NCI-H774 (cell line): ENCODE measurements around the gene DYRK1A.

Source experiments
- DNase-seq: peaks from one replicate; lab custom pipeline; 2025; lab: John Stamatoyannopoulos, UW

DYRK1A gene

DNA sequence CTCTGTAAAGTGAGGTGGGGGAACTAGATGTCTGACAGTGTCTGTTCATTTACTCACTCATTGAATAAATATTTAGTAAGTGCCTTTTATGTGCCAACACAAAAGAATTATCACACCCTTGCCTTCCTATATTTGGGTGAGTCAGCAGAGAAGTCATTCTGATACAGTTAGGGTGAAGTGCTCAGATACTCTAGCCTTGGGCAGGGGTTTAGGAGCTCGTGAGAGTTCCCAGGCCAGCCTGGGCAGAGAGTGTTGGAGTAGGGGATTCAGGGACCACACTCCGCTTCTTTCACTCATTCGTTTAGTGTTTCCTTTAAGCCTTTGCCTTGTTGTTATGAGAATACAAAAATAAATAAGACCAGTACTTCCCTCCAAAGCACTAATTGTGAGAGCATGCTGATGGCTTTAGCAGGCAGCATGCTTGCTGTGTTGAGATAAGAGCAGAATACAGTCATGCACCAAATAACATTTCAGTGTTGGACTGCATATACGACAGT lies 83.9 kb downstream of the DYRK1A start:
- DNase-seq = peak; percentile 4

DNA sequence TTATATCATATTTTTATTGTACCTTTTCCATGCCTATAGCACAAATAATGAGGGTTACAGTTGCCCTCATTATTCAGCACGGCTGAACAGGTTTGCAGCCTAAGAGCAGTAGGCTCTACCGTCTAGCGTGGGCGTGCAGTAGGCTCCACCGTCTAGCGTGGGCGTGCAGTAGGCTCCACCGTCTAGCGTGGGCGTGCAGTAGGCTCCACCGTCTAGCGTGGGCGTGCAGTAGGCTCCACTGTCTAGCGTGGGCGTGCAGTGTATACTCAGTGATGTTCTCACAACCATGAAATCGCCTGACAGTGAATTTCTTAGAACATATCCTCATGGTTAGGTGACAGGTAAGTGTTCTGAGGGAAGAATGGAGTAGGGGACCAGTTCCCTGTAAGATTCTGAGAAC lies 84.9 kb downstream of the DYRK1A start:
- DNase-seq = no peak

DNA sequence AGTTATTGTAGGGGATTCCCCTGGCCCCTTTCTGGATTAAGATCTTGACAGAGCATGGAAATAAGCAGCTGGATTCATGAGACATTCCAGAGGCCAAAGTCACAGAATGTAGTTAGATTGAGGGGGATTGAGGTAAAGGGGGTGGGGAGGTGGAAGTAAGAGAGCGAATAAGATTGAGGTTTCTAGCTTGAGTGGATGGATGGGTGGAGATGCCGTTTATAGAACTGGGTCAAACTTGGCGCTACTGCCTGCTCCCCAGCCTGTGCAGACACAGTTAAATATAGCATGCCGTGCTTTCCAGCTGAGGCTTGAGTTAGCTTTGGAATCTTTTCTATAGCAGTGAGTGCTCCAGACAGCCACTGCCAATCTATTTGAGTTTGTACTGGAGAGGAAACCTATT lies 85.7 kb downstream of the DYRK1A start:
- no peak for DNase-seq

DNA sequence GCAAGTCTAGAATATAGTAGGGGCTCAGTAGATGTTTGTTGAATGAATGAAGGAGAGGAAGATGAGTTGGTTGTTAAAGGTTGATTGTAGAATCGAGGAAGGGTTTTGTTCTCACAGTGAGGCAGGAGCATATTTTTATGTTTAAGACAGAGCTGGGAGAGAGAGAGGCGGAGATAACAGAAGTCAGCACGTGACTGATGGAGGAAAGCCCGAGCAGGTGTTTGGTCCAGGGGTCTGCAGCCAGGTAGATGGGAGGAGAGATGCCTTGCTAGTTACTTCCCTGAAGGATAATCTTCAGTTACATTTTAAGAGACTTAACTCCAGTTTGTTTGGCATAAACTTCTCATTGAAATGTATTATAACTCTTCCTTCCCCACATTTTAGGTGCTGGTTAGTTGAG lies 86.8 kb downstream of the DYRK1A start:
- no peak for DNase-seq

DNA sequence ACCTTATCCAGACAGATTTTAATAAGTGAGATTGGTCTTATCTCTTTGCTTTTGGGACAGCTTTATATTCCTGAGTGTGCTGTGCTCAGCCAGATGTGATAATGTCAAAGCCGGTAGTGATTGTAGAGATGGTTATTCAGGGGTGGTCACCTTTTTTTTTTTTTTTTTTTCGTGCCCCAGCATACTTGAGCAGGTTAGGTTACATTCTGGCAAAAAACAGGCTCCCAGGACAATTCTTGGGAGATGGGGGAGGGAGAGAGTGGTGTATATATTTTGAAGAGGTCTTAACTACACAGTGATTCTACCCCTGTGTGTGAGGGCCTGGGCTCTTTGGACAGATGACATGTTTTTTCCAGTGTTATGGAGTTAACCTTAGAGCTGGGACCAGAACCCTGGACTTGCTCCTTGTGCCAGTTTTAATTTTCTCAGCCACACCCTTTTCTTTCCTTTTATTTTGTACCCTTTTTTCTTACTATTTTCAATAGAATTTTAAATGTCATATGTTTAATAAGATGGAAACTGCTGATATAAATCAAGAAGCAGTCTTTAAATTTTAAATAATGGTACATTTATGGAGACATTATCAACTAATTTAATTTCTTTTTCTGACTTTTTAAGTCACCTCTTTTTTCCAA lies 88.4 kb downstream of the DYRK1A start:
- no peak for DNase-seq

DNA sequence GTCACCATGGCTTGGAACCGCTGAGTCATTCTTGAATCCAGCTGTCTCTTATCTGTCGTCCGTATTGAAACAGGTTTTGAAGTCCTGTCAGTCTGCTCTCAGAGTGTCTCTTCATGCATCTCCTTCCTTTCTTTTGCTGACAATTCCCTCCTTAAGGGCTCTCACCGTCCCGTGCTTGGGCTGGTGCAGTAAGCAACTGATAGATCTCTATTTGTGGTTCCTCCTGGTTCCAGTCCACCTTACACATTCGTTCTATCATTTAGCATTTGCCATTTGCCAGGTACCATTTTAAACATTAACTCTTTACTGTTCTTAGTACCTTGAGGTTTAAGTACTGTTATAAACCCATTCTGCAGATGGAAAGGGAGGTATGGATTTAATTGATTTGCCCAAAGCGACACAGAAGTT lies 88.9 kb downstream of the DYRK1A start:
- no peak for DNase-seq

DNA sequence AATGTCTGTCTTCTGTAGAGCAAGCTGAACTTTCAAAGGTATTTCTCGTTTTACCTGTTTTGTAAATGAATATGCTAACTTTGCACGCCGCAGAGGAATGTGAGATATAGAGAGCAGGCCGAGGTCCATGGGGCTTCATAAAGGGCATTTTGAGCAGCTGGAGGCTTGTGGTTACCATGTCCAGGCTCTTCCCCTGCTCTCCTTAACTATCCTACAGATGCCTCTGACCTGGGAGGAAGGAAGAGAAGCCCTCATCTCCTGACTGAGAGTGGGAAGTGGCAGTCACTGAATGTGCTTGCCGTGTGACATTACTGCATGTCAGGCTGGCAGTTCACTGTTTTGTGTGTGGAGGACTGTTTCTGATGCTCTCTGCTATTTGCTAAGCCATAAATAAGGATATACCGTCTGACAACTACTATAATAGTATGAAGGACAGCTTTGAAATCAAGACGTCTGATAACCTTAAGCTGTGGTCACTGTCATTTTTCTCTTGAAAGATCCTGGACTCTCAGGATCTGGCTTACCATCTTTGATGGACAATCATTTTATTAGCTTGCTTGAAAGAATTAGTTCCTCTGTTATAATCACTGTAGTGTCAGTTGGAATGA lies 92.2 kb downstream of the DYRK1A start:
- no peak for DNase-seq

DNA sequence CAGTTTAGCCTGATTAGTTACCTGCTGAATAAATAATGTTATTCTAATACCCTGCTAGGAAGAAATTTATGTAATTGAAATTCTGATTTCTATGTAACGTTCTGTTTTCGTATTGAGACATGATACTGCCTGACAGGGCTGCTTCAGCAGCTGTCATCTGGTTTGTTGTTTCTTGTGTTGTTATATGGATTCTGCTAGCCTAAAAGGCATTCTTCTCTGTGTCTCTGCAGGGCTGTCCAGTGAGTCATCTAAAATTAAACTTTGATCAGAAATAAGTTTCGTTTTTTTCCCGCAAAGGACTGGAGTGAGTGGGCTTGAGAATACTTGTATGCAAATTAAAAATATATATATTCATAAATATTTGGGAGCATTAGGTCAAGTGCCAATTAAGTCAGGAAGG lies 93.0 kb downstream of the DYRK1A start:
- no peak for DNase-seq

DNA sequence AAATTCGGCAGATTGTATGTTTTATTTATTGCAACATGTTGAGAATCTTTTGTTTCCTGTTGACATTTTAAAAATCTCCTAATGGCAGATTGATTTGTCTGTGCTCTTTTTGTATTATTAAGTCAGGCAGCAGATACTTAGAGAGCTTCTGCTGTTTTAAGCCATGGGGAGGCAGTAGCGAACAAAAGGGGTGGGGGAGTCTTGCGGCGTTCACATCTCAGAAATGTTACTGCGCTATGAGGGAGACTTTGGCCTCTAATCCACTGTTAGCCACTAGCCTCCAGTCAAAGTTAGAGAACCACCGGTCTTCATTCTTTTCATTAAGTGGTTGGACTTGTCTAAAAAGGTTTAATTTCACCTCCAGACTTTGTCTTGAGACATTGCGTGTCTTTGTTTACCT lies 93.6 kb downstream of the DYRK1A start:
- no peak for DNase-seq

DNA sequence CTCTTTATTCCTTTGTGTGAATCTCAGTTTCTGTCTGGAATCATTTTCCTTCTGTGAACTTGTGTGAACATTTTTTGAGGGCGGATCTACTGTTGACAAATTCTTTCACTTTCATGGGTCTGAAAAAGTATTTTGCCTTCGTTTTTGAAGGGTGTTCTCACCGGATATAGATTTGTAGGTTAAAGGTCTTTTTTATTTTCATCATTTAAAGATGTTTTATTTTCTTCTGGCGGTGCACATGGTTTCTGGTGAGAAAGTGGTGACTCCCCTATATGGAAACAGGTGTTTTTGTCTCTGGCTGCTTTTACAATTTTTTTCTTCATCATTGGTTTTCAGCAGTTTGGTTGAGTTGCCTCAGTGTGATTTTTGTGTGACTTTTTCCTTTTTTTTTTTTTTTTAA lies 94.9 kb downstream of the DYRK1A start:
- no peak for DNase-seq

DNA sequence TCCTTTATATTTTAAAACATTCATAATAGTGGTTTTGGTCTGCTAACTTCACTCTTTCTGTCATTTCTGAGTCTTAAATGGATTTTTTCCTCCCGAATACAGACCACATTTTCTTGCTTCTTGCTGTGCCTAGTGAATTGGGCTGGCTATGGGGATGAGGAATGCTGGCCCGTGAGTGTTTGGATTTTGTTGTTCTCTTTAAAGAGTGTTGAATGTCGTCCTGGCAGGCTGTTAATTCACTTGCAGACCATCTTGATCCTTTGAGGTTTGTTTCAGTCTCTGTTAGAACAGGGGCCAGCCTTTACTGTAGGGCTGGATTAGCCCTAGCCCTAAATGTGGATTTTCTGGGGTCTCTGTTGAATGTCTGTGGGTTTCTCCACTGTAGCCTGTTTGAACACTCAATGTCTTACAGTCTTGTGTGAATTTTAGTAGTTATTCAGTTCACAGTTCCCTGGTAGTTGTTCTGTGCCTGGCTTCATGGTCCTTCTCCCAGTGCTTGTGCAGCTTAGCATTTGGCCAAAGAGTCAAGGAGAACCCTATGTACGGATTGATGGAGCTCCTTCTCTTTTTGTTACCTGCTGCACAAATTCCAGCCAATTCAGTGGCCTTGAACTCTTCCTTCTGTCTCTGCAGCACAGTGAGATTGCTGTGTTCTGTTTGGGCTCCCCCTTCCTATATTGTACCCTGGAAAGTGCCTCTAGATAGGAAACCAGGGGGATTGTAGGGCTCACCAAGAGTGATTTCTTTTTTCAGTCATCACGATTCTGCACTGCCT lies 95.7 kb downstream of the DYRK1A start:
- DNase-seq = no peak

DNA sequence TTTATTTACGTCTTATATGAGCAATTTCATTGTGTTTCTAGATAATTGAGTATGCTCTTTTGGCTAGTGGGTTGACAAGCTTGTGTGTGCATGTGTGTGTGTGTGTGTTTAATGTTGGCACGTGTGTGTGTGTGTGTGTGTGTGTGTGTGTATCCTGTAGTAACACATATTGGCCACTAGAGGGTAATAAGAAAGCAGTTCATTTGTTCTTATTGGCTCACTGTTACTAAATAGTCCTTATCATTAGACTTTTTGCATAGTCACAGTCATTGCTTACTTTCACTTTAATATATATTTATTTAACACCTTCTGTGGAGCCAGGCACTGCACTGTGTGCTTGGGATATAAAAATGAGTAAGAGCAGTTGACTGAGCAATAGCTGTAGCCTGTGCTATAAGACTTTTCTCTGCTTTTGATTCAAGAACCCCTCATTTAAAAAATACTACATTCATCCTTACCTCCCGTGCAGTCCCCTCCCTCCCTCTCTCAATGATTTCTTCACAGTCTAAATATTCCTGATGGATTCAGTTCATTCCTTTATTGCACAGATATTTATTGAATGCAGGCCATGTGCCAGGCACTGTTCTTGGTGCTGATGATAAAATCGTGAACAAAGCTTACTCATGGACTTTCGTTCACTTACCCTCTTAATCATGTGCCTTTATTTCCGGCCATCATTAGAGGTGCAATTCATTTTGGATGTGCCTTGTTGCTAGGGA lies 96.7 kb downstream of the DYRK1A start:
- peak; percentile 45 for DNase-seq

DNA sequence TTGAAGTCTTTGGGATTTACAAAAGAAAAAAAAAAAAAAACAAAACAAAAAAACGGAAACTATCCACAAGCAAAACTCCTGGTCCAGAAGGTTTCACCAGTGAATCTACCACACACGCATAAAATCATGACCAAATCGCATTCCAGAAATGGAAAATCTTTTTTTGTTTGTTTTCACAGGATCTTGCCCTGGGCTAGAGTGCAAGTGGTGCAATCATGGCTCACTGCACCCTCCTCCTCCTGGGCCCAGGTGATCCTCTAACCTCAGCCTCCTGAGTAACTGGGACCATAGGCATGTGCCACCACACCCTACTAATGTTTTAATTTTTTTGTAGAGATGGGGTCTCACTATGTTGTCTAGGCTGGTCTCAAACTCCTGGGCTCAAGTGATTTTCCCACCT lies 100.5 kb downstream of the DYRK1A start:
- no peak for DNase-seq

DNA sequence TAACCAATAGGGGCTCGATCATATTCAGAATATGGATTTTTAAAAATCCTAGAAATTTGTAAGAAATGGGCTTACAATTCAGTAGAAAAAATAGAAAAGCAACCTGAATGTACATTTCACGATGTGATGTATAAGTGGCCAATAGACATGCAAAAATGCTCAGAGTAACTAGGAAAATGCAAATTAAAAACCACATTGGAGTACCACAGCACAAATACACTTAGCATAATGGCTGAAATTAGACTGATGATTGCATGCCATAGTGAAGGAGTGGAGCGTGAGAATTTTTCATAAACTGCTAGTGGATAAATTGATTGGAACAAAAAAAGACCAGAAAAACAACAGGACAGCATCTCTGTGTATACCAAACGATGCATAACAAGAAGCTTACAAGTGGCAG lies 102.3 kb downstream of the DYRK1A start:
- no peak for DNase-seq

DNA sequence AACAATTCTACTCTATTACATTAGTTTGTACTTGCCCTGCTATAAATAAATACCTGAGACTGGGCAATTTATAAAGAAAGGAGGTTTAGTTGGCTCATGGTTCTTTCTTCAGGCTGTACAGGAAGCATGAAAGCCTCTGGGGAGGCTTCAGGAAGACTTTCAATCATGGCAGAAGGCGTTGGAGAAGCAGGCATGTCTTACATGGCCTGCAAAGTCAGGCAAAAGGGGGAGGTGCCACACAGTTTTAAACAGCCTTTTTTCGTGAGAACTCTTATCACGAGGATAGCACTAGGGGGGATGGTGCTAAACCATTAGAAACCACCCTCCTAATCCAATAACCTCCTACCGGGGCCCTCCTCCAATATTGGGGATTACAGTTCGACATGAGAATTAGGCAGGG lies 102.9 kb downstream of the DYRK1A start:
- DNase-seq = no peak

DNA sequence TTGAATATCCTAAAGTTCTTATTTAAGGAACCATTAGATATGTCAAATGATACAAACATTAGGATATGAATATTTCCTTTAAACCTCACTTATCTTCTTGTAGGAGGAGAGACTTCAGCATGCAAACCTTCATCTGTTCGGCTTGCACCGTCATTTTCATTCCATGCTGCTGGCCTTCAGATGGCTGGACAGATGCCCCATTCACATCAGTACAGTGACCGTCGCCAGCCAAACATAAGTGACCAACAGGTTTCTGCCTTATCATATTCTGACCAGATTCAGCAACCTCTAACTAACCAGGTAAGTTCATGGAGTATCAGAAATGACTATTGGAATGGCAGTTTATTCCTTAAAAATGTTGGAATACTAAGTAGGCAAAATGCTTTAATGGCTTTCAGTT lies 106.0 kb downstream of the DYRK1A start:
- DNase-seq = no peak

DNA sequence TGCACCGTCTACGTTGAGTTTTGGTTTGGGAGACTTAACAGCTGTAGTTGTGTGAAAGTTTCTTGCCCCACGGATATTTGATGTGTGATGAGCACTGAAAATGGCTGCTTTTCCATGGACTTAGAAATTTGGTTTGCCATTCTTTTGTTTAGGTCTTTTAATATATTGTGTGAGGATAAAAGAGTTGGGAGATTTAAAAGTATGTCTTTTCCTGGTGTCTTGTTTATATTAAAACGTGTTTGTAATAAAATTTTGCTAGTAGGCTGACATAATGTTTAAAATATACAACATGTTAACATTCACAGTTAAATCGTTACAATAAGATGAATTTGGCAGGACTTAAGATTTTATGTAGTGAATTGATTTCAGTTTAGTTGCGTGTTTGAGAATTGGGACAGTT lies 106.9 kb downstream of the DYRK1A start:
- no peak for DNase-seq

DNA sequence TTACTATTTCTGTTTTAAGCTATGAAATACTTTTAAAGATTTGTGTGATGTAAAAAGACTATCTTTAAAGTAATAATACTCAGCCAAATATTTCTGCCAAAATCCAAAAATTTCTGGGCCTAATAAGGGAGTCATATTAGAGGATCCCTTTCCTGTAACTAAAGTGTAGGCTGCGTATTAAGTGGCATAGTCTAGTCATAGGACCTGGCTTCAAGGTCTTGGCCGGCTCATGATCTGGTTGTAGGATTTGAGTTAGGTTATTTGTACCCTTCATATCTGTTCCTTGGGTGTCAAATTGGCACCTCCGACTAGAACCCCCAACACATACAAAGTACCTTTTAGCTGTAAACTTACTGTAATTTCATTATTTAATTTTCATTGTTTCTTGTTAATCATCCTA lies 107.8 kb downstream of the DYRK1A start:
- DNase-seq = no peak

DNA sequence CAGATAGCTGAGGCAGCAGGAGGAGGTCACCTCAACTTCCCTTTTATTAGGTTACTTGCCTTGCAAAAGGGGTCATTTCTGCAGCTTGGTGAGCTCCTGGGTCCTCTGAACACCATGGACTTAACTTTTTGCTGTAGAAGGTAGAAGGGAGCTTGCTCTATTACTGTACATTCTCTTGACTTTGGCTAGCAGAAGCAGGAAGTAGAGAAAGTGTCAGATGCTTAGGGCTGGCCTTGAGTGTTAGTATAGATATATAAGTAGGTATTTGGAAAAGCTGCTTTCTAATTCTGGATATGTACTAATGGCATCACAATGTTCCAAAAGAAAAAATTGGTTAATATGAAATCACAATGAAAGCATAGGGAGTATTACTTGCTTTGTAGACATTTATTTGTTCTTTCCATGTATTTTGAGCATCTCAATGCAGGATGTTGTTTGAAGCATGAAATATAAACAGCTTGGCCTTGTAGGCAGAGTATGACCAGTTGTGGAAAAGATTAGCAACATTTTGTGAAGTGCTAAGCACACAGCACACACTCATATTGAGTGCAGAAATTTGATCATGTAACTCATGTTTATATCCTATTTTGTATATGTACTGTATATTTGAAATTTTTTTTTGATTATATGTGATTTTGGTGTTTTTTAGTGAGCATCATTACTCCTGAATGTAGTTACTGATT lies 108.8 kb downstream of the DYRK1A start:
- no peak for DNase-seq

DNA sequence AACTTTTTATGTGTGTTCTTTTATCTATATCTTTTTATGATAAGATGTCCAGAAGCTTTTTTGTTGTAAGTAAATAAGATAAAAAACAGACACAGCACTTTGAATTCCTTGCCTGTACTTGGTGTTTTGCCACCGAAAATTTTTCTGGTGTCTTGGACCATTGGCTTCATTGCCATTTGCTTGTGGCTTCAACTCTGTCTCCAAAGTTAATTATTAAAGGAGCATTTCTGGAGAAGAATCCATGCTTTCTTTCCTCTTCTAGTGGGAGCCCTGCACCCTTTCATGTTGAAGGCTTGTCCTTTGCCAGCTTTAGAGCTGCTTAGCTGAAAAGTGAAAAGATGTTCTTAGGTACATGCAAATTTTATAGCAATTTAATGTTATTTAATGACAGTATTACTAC lies 112.2 kb downstream of the DYRK1A start:
- no peak for DNase-seq

DNA sequence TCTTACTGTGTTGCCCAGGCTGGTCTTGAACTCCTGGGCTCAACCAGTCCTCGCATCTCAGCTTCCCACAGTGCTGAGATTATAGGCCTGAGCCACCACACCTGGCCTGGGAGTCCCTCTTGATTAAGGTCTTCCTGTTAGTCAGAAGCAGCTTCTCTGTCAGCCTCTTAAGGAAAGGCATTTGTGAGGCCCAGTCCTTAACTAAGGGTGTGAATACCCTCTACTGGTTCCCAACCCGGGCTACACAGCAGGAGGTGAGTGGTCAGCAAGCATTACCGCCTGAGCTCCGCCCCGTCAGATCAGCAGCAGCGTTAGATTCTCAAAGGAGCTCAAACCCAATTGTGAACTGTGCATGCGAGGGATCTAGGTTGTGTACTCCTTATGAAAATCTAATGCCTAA lies 117.2 kb downstream of the DYRK1A start:
- no peak for DNase-seq
